IPS DF 6.9 (cell line): ENCODE data around the gene IDS.
A peak's percentile ranks its signal among the peaks of the same experiment; 100 is the strongest.
"Not testable (repeated sequence)": the region's sequence is repeated elsewhere in the genome, so short reads cannot be mapped to it uniquely, and the experiment has no call there.

Experiments
- DNase-seq: peaks from one replicate; pipeline ENCODE4 v3.0.0-alpha.2; 2013; ENCODE audit warnings: low read depth, low spot score
- H3K27ac ChIP-seq: one replicate; pipeline ENCODE4 v1.5.1; 2013; ENCODE audit warnings: low read length, control low read depth
- H3K27me3 ChIP-seq: 2 replicates; pipeline ENCODE4 v1.6.1; 2013; ENCODE audit warnings: mild to moderate bottlenecking, low read length; ENCODE audit not compliant: control insufficient read depth, insufficient read depth
- H3K36me3 ChIP-seq: 2 replicates; pipeline ENCODE4 v1.6.1; 2013; ENCODE audit warnings: low read length; ENCODE audit not compliant: control insufficient read depth, insufficient read depth
- H3K4me1 ChIP-seq: 2 replicates; pipeline ENCODE4 v1.6.1; 2013; ENCODE audit warnings: low read length; ENCODE audit not compliant: control insufficient read depth, insufficient read depth
- H3K4me3 ChIP-seq: 2 replicates; pipeline ENCODE4 v1.5.1; 2013; ENCODE audit warnings: mild to moderate bottlenecking, low read length
- H3K9me3 ChIP-seq: 2 replicates; pipeline ENCODE4 v1.6.1; 2013; ENCODE audit warnings: low read length, inconsistent platforms; ENCODE audit not compliant: control insufficient read depth, insufficient read depth
- WGBS: extraction: QIAGEN DNeasy Blood & Tissue Kit; methylation state at CpG from one replicate; pipeline ENCODE4 v1.1.7; 2013; ENCODE audit warnings: mixed read lengths, missing lambda C conversion rate; ENCODE audit not compliant: insufficient read length, insufficient coverage; 5-methylcytosine and 5-hydroxymethylcytosine counted together

IDS gene

DNA sequence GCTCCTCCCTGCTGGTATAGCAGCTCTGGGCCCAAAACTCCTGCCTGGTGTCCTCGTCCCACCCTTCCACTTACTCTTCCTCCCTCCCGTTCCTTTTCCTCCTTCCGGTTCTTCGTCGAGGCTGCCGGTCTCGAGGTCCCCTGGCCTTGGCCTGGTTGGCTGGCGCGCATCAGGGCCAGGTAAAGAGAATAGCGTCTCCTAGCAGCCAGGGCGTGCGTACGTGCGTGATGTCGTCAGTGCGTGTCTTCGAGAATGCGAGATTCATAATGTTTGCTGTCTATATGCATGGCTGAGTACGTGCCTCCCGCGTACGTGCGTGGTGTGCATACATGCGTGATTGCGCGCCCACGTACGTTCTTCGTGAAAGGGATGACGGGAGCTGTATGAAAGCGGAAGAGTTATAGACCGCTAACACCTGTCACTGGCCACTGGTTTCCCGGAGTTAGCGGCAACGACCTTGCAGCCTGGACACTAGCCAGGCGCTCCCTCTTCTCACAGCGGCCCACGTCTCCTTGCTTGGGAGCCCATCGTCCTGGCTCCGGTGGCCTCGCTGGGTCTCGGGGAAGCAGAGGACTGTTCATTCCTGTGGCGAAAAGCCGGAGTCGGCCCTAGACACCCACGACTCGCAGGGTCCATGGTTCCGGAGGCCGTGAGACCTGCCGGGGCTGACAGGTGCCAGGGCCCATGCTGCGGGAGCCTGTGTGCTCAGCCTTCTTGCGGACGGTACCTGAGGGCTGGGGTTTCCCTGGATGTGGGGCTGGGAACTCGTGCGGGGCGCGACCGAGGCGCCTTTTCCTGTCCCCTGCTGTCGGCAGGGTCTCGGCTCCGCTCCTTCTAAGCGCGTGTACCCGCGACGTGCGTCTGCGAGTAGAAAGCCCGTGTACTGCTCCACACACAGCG lies 35.8 kb upstream of the IDS start, which contains the start of gene EOLA1:
Gene EOLA1 (plus strand): TSS at position 392 of the 900 bp plus-strand sequence. CDS start 4,619 bp downstream, outside the sequence.
- Histone ChIP-seq H3K27me3 (no peaks in the 10 kb centered on the region), H3K27ac (no peak within 1 kb of the TSS), H3K4me1 (peaks cover 2% of the 10 kb centered on the region; the same call in 1 of the 2 replicates), H3K4me3 (peak within 1 kb of the TSS; percentile 77; the same call in 1 of the 2 replicates), H3K36me3 (no peaks in the 10 kb centered on the region), H3K9me3 (no peaks in the 10 kb centered on the region)
- DNase-seq: no peak
- no CpG with 5 or more reads among the region's 71 CpGs for WGBS

DNA sequence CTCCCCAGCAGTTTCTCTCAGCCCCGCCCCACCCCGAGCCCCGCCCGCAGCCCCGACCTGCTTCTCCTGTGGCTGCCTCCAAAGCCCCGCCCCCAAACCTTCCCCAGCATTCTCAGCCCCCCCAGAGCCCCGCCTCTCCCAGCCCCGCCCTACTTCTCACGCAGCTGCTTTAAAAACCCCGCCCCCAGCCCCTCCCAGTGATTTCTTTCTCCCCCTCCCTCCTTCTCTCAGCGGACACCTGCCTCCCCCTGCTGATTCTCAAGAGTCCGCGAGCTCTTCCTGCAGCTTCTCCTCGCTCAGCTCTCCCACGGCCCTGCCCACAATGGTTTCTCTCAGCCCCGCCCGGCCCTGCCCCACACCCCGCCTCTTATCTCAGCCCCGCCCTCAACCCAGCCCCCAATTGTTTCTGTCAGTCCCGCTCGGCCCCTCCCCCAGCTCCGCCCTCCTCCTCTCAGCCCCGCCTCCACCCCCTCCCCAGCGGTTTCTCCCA lies 35.1 kb upstream of the IDS start:
- no peaks in the 10 kb centered on the region for H3K27me3 ChIP-seq
- H3K4me1 ChIP-seq: peaks cover 2% of the 10 kb centered on the region; the same call in 1 of the 2 replicates
- no peak for DNase-seq
- no peak overlapping the region for H3K27ac ChIP-seq
- peak overlapping the region; percentile 41; the same call in 1 of the 2 replicates for H3K4me3 ChIP-seq
- H3K36me3 ChIP-seq: no peaks in the 10 kb centered on the region
- H3K9me3 ChIP-seq: no peaks in the 10 kb centered on the region
- no CpG with 5 or more reads among the region's 24 CpGs for WGBS

DNA sequence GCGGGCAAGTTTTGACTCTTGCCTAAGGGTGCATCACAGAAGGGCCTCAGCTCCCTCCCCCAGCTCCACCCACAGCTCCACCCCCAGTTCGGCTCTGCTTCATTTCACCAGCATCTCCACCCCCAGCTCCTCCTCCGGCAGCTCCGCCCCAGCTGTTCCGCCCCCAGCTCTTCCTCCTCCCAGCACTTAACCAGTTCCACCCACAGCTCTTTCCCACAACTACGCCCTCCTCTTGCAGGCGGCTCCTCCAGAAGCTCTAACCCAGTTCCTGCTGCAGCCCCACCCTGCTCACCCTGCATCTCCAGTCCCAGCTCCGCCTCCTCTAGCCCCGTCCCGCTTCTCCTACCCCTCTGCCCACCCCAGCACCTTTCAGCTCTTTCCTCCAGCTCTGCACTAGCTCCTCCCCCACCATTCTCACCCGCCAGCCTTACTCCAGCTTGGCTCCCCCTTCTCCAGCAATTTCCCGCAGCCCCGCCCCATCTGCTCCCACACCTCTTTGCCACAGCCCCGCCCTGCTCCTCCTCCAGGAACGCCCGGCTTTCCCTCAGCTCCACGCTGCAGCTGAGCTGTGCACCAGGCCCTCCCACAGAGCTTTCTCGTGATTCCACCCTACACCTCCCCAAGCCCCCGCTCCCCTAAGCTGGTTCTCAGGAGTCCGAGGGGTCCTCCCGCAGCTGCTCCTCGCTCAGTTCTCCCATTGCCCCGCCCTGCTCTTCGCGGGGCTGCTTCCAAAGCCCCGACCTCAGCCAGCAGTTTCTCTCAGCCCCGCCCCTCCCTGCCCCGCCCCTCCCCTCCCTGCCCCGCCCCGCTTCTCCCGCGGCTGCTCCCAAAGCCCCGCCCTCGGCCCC lies 34.4 kb upstream of the IDS start:
- no peak overlapping the region for H3K27ac ChIP-seq
- no CpG with 5 or more reads among the region's 34 CpGs for WGBS

DNA sequence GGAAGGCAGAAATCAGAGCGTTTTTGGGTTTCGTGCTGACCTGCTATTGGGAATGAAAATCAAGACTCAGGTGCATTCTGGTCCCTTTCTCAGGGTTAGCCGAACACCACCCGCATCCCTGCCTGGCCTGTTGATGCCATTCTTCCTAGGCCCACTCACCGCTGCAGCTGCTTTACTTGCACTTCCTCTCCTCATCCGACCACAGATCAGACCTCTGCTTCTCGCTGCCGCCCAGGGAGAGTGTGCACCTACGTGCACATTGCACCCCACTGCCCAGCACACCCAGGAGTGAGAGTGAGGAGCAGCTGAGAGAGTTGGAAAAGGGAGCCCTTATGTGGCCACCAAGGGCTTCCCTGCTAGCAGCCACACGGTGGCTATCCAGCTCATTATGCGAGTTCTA lies 32.4 kb upstream of the IDS start:
- no CpG with 5 or more reads among the region's 11 CpGs for WGBS
- H3K4me3 ChIP-seq: not testable (repeated sequence)

More for the DNA sequence above, 34.4 kb upstream of the IDS start:
- no peak for DNase-seq
- H3K27me3 ChIP-seq: no peaks in the 10 kb centered on the region
- H3K9me3 ChIP-seq: no peaks in the 10 kb centered on the region
- H3K4me3 ChIP-seq: peak overlapping the region; percentile 77; the same call in 1 of the 2 replicates
- no peaks in the 10 kb centered on the region for H3K36me3 ChIP-seq
- peaks cover 2% of the 10 kb centered on the region; the same call in 1 of the 2 replicates for H3K4me1 ChIP-seq

DNA sequence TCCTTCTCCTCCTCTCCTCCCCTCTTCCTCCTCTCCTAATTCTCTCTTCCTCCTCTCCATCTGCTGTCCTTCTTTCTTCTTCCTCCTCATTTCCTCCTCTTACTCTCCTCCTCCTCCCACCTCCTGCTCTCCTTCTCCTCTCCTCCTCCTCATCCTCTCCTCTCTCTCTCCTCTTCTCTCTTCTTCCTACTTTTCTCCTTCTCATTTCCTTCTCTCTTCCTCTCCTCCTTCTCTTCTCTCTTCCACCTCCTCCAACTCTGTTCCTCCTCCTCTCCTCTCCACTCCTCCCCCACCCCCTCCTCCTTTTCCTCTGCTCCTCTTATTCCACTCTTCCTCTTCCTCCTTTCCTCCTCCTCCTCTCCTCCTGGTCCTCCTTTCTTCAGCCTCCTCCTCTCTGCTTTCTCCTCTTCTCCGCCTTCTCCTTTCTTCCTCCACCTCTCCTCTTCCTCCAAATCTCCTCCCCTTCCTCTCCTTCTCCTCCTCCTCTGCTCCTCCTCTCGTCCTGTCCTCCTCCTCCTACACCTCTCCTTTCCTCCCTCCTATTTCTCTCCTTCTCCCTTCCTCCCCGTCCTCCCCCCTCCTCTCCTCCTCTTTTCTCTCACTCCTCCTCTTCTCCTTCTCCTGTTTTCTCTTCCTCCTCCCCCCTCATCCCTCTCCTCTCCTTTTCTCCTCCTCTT lies 30.0 kb upstream of the IDS start:
- DNase-seq, H3K9me3 ChIP-seq, H3K4me1 ChIP-seq, H3K36me3 ChIP-seq, H3K27me3 ChIP-seq, H3K27ac ChIP-seq, H3K4me3 ChIP-seq: not testable (repeated sequence)
- WGBS: 93% methylated on average over 2 of the region's 3 CpGs

More for the DNA sequence above, 32.4 kb upstream of the IDS start:
- DNase-seq, H3K36me3 ChIP-seq, H3K4me1 ChIP-seq, H3K27me3 ChIP-seq, H3K9me3 ChIP-seq, H3K27ac ChIP-seq: not testable (repeated sequence)

DNA sequence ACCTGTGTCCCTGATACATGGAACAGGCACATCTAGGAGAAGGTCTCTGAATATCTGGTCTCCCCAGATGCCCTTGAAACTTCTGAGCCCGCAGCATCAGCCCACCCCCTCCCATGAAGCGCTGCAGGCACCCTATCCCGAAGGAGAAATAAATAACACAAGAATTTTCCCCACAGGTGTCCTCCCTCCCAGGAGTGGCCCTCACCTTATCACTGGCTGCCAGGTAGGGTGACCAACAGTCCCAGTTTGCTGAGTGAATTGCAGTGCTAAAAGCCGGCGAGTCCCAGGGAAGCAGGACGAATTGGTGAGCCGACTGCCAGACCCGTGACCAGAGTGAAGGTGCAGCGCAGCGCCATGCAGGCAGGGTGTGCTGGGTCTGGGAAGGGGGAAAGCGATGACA lies 28.9 kb upstream of the IDS start:
- not testable (repeated sequence) for H3K27ac ChIP-seq, H3K36me3 ChIP-seq, H3K27me3 ChIP-seq, H3K9me3 ChIP-seq, DNase-seq, H3K4me3 ChIP-seq, H3K4me1 ChIP-seq
- no CpG with 5 or more reads among the region's 11 CpGs for WGBS

DNA sequence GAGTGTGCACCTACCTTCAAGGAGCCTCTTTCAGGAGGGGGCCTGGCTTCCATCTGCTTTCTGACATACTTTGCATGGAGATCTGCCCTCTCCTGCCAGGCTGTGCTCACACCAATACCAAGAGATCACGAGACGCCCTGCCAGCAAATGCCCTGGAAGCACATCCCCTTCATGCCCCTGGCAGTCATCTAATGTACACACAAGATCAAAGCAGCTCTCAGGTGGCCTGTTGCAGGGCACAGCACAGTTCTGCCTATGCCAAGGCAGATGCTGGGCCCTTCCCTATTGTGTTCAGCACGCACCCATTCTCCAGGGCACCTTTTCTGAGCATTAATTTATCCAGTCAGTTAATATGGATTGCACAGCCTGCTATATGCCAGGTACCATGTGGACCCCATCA lies 27.8 kb upstream of the IDS start:
- not testable (repeated sequence) for H3K4me3 ChIP-seq, H3K27me3 ChIP-seq, H3K36me3 ChIP-seq, H3K27ac ChIP-seq, H3K9me3 ChIP-seq, H3K4me1 ChIP-seq, DNase-seq
- WGBS: no CpG with 5 or more reads among the region's 3 CpGs

DNA sequence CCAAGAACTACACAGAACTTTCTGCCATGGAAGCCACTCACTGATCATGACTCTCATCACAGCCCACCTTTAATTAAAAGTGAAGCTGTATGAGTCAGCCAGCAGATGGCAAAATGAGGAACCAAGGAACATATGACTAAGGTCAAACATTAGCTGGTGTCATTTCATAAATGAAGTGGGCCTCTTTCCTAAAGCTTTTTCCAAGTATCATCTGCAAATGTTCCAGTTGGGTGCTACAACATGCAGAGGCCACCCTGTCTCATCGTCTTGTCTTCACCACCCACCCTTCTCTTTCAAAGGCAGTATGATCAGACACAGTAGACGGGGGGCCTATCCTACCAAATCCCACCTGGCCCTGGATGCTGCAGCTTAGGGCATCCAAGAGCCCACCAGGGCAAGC lies 26.5 kb upstream of the IDS start:
- no CpG with 5 or more reads among the region's 2 CpGs for WGBS
- no peaks in the 10 kb centered on the region for H3K4me1 ChIP-seq
- no peak overlapping the region for H3K27ac ChIP-seq
- no peaks in the 10 kb centered on the region for H3K9me3 ChIP-seq
- DNase-seq: no peak
- H3K36me3 ChIP-seq: no peaks in the 10 kb centered on the region
- no peaks in the 10 kb centered on the region for H3K27me3 ChIP-seq
- no peak overlapping the region for H3K4me3 ChIP-seq

DNA sequence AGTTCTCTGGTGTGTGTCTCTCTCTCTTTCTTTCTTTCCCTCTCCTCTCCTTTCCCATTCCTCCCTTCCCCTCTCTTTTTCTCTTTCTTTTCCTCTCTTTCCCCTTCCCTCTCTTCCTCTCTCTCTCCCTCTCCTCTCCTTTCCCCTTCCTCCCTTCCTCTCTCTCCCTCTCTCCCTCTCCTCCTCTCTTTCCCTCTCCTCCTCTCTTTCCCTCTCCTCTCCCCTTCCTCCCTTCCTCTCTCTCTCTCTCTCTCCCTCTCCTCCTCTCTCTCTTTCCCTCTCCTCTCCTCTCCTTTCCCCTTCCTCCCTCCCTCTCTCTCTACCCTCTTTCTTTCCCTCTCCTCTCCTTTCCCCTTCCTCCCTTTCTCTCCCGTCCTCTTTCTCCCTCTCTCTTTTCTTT lies 23.3 kb upstream of the IDS start:
- WGBS: no CpG with 5 or more reads among the region's 1 CpG
- Histone ChIP-seq H3K27ac (no peak overlapping the region), H3K27me3 (no peaks in the 10 kb centered on the region), H3K4me3 (no peak overlapping the region), H3K4me1 (no peaks in the 10 kb centered on the region), H3K9me3 (no peaks in the 10 kb centered on the region), H3K36me3 (no peaks in the 10 kb centered on the region)
- DNase-seq: no peak

DNA sequence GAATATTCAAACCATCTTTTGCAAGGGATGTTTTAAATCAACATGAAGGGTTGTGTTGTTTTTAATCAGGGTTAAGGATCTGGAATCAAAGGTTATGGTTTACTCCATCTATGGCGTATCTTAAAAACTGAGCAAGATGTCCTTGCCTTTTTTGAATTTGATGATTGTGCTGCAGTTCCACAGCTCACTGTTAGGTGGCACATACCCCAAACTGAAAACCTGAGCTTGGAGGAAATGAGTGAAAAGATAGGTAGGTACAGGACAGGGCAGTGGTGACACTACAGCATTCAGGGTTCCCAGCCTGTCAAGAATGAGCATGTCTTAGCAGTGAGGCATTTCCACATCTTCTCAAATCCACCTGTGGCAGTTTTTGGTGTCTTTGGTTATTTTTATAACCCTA lies 22.6 kb upstream of the IDS start:
- no CpG with 5 or more reads among the region's 1 CpG for WGBS
- no peaks in the 10 kb centered on the region for H3K36me3 ChIP-seq
- H3K4me3 ChIP-seq: no peak overlapping the region
- no peaks in the 10 kb centered on the region for H3K27me3 ChIP-seq
- H3K4me1 ChIP-seq: no peaks in the 10 kb centered on the region
- no peak overlapping the region for H3K27ac ChIP-seq
- no peaks in the 10 kb centered on the region for H3K9me3 ChIP-seq
- DNase-seq: no peak
